Naive B cell (primary cell): ENCODE data around the gene THRSP. TPM values are rescaled to one million over a fixed set of nuclear protein-coding genes. Genes with fewer than 3 reads are reported as not detected.
"Not testable (repeated sequence)": the region's sequence is repeated elsewhere in the genome, so short reads cannot be mapped to it uniquely, and the experiment has no call there.

Experiments used
- ATAC-seq, 2 donors: fragments of 150-1000 bp; cut with Tn5 transposase; 2 replicates each; pipeline ENCODE4 v1.10.0; 2021; ENCODE audit warnings: low read depth in 2 of 2, mild to moderate bottlenecking in 2 of 2, moderate library complexity in 2 of 2
- DNase-seq: peaks from one replicate; pipeline ENCODE4 v3.0.0; 2022
- H3K27ac Mint-ChIP-seq, 6 donors: one replicate each; pipeline ENCODE4 v1.8.0; 2020 to 2022; ENCODE audit warnings: mild to moderate bottlenecking in 6 of 6, mixed read lengths in 6 of 6, moderate library complexity in 5 of 6, inconsistent platforms in 2 of 6
- H3K27me3 Mint-ChIP-seq, 3 donors: one replicate each; pipeline ENCODE4 v1.8.0; 2021 to 2022; ENCODE audit warnings: mixed read lengths in 3 of 3, mild to moderate bottlenecking in 1 of 3
- H3K36me3 Mint-ChIP-seq, 2 donors: one replicate each; pipeline ENCODE4 v1.8.0; 2020 to 2022; ENCODE audit warnings: mixed read lengths in 2 of 2, inconsistent platforms in 1 of 2, mild to moderate bottlenecking in 1 of 2
- H3K4me1 Mint-ChIP-seq, 3 donors: one replicate each; pipeline ENCODE4 v1.8.0; 2020 to 2022; ENCODE audit warnings: mixed read lengths in 3 of 3, inconsistent platforms in 1 of 3, mild to moderate bottlenecking in 1 of 3, moderate library complexity in 1 of 3
- H3K4me3 Mint-ChIP-seq, 8 donors: one replicate each; pipeline ENCODE4 v1.8.0; 2020 to 2022; ENCODE audit warnings: mild to moderate bottlenecking in 8 of 8, mixed read lengths in 8 of 8, moderate library complexity in 8 of 8, inconsistent platforms in 2 of 8
- H3K9me3 Mint-ChIP-seq, 7 donors: one replicate each; pipeline ENCODE4 v1.8.0; 2020 to 2022; ENCODE audit warnings: mixed read lengths in 7 of 7, mild to moderate bottlenecking in 5 of 7, inconsistent platforms in 2 of 7, moderate library complexity in 1 of 7
- polyA plus RNA-seq, 6 donors: library from polyadenylated mRNA; unstranded; fragments of 300-500 nt; fragmentation: Illumina TruSeq; gene quantifications; one replicate each; pipeline ENCODE4 v1.2.3, GENCODE V29; 2021; ENCODE audit warnings: low read depth in 6 of 6

Gene THRSP
- polyA plus RNA-seq, 6 donors from 2014 or later: not detected

GRCh38 chr11:78061088-78061920 is 2.4 kb upstream of the THRSP start:
- ATAC-seq: no peak
- Mint-ChIP-seq H3K27ac (peak overlapping the region in 2 of 6 donors; percentile 12 to 35), H3K27me3 (no peaks in the 10 kb centered on the region), H3K4me3 (no peak overlapping the region), H3K4me1 (no peaks in the 10 kb centered on the region), H3K9me3 (no peaks in the 10 kb centered on the region), H3K36me3 (no peaks in the 10 kb centered on the region)
- no peak for DNase-seq

DNA sequence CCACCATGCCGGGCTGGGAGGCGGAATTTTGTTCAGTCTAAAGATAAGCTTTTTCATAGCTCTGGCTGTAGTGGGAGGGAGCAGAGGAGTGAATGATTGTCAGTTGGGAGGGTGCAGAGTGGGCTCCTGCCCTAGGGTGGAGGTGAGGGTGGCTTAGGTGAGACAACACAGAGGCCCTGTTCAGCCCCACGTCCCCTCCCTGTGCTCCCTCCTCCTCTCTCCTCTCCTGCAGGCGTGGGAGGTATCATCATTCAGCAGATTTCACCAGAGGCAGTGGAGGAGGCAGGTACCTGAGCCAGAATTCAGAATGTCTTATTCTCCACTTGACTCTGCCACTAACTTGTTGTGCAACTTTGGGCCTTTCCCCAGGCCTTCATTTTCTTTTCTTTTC is 1.7 kb upstream of the THRSP start:
- H3K4me3 Mint-ChIP-seq: no peak overlapping the region
- H3K4me1 Mint-ChIP-seq: no peaks in the 10 kb centered on the region
- H3K9me3 Mint-ChIP-seq: no peaks in the 10 kb centered on the region

GRCh38 chr11:78062671-78063070 is 990 bp upstream of the THRSP start:
- no peak for ATAC-seq
- Mint-ChIP-seq H3K27me3 (no peaks in the 10 kb centered on the region), H3K9me3 (no peaks in the 10 kb centered on the region), H3K27ac (no peak overlapping the region), H3K4me3 (no peak overlapping the region), H3K4me1 (peaks cover 0 to 2% (median 0%) of the 10 kb centered on the region in 3 donors), H3K36me3 (peaks cover 4 to 5% of the 10 kb centered on the region in 2 donors)
- no peak for DNase-seq

More for the DNA sequence above, 1.7 kb upstream of the THRSP start:
- H3K27me3 Mint-ChIP-seq: no peaks in the 10 kb centered on the region
- ATAC-seq (no peak), DNase-seq (no peak)
- no peaks in the 10 kb centered on the region for H3K36me3 Mint-ChIP-seq
- no peak overlapping the region for H3K27ac Mint-ChIP-seq

DNA sequence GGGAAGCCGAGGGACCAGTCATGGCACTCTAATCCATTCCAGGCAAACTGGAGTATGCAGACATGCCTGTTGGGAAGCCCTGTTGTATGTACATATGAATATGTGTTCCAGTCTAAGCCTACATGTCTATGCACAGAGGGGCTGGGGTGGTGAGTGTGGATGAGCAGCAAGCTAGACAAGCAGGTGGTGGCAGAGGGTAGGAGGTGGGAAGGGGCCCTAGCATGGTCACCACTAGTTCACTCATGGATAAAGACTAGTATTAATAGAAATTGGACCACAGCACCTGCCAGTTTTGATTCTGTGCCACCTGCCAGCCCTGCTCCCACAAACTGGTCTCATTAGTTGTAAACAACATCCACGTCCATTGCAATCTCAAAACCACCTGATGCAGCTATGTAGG is 1.5 kb downstream of the THRSP start:
- Mint-ChIP-seq H3K9me3 (no peaks in the 10 kb centered on the region), H3K4me1 (peaks cover 0 to 3% (median 0%) of the 10 kb centered on the region in 3 donors), H3K27ac (peak overlapping the region in 1 of 6 donors; percentile 34), H3K4me3 (no peak overlapping the region), H3K27me3 (no peaks in the 10 kb centered on the region), H3K36me3 (peaks cover 8 to 11% of the 10 kb centered on the region in 2 donors)
- ATAC-seq (no peak), DNase-seq (no peak)

DNA sequence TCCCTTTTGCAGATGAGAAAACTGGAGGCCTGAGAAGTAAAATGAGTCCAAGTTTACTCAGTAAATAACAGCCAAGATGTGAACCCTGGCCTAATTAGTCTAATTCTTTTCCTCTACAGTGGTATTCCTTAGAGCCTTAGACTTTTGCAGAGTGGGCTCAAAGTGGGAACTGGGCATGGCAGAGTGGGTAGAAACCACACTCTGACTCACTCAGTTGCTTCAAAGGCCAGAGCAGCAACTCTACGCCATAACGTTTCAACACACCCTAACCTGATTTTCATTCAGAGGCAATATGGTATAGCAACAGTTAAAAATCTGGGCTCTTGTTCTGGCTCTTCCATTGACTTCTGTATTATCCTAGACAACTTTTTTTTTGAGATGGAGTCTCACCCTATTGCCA is 2.8 kb downstream of the THRSP start:
- no peak for ATAC-seq
- Mint-ChIP-seq H3K4me3 (no peak overlapping the region), H3K4me1 (peaks cover 0 to 3% (median 0%) of the 10 kb centered on the region in 3 donors), H3K9me3 (no peaks in the 10 kb centered on the region), H3K36me3 (peaks cover 11% of the 10 kb centered on the region in 2 donors), H3K27me3 (no peaks in the 10 kb centered on the region), H3K27ac (no peak overlapping the region)
- no peak for DNase-seq

DNA sequence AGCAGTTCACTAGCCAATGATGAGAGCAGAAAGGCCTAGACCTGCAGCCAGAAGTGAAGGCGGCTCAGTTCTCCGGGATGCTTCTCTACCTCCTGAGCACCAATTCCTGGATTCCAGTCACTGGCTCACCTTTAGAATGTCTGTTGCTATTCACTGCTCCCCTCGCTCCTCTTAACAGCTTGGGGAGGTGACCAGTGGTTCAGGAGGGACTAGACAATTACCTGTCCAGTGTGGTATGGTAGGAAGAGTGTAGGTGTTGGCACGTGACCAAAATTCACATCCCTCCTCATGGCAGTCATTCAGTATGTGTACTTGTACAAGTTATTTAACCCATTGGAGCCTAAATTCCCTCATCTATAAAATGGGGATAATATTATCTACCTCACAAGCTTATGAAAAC is 4.0 kb downstream of the THRSP start:
- Mint-ChIP-seq H3K9me3 (no peaks in the 10 kb centered on the region), H3K27ac (peak overlapping the region in 1 of 6 donors; percentile 69), H3K4me3 (no peak overlapping the region), H3K36me3 (peaks cover 15 to 16% of the 10 kb centered on the region in 2 donors), H3K27me3 (no peaks in the 10 kb centered on the region), H3K4me1 (peaks cover 5 to 8% (median 6%) of the 10 kb centered on the region in 3 donors)
- ATAC-seq (no peak), DNase-seq (no peak)

DNA sequence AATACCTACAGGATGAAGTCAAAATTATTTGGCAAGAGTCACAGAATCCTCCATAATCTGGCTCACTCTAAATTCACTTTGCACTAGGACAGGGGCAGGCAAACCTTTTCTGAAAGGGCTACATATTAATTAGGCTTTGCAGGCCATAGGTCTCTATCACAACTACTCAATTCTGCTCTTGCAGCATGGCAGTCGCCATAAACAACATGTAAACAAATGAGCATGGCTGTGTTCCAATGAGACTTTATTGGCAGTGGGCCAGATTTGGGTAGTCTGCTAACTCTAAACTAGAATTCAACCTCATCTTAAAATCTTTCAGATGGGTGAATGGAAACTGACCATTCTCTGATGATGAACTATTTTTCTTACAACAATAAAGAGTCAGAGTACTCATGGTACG is 5.8 kb downstream of the THRSP start:
- no peaks in the 10 kb centered on the region for H3K9me3 Mint-ChIP-seq
- no peak overlapping the region for H3K4me3 Mint-ChIP-seq
- DNase-seq: no peak
- H3K27ac Mint-ChIP-seq: peak overlapping the region in 1 of 6 donors; percentile 8
- H3K4me1 Mint-ChIP-seq: peaks cover 12 to 17% (median 13%) of the 10 kb centered on the region in 3 donors
- peaks cover 15 to 16% of the 10 kb centered on the region in 2 donors for H3K36me3 Mint-ChIP-seq
- no peak for ATAC-seq
- no peaks in the 10 kb centered on the region for H3K27me3 Mint-ChIP-seq

GRCh38 chr11:78070621-78071020 is 7.0 kb downstream of the THRSP start:
- H3K27me3 Mint-ChIP-seq: no peaks in the 10 kb centered on the region

GRCh38 chr11:78071717-78072116 is 8.1 kb downstream of the THRSP start:
- Mint-ChIP-seq H3K4me3 (no peak overlapping the region), H3K36me3 (peaks cover 15 to 16% of the 10 kb centered on the region in 2 donors), H3K9me3 (no peaks in the 10 kb centered on the region), H3K27me3 (no peaks in the 10 kb centered on the region), H3K27ac (peak overlapping the region in 1 of 6 donors; percentile 1), H3K4me1 (peaks cover 24 to 37% (median 31%) of the 10 kb centered on the region in 3 donors)
- ATAC-seq (no peak), DNase-seq (no peak)

More at GRCh38 chr11:78070621-78071020, 7.0 kb downstream of the THRSP start:
- H3K9me3 Mint-ChIP-seq: no peaks in the 10 kb centered on the region
- ATAC-seq: no peak
- H3K27ac Mint-ChIP-seq: no peak overlapping the region
- peaks cover 15 to 16% of the 10 kb centered on the region in 2 donors for H3K36me3 Mint-ChIP-seq
- no peak overlapping the region for H3K4me3 Mint-ChIP-seq
- no peak for DNase-seq
- H3K4me1 Mint-ChIP-seq: peaks cover 17 to 26% (median 21%) of the 10 kb centered on the region in 3 donors

DNA sequence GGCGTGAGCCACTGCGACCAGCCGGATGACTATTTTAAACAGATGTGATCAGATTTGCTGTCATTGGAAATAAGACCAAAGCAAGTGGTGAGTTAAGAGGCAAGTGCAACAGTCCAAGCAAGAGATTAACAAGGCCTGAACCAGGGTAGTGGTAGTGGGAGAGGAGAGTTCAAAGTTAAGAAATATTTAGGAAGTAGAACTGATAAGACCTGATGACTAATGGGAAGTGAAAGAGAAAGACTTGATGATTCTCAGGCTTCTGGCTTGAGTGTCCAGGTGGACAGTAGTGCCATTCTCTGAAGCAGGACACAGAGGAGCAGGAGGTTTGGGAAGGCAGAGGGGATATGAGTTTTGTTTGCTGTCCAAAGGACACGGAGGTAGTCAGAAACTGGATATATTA is 8.8 kb downstream of the THRSP start:
- Mint-ChIP-seq H3K9me3 (no peaks in the 10 kb centered on the region), H3K27ac (peak overlapping the region in 1 of 6 donors; percentile 25)

DNA sequence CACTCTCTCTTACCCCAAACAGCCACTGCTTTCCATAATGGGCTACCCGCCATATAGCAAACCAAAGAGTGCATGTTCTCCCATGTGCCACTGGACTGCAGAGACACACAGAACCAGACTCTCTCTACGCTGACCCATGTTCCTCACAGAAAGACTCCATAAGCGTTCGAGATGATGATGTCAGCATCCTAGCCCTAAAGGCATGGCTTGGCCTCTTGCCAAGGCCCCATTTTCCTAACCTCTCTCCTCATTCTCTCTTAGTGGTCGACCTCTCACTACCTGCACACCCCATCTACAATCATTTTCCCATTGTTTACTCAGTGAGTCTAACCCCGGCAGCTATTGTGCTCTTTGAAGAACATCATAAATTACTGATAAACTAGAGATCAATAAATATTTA is 11.1 kb downstream of the THRSP start:
- Mint-ChIP-seq H3K4me1 (peaks cover 33 to 57% (median 55%) of the 10 kb centered on the region in 3 donors), H3K4me3 (no peak overlapping the region), H3K27me3 (no peaks in the 10 kb centered on the region), H3K27ac (peak overlapping the region in 1 of 6 donors; percentile 1), H3K9me3 (no peaks in the 10 kb centered on the region), H3K36me3 (peaks cover 4 to 7% of the 10 kb centered on the region in 2 donors)
- DNase-seq (no peak), ATAC-seq (no peak)

More for the DNA sequence above, 8.8 kb downstream of the THRSP start:
- Mint-ChIP-seq H3K4me1 (peaks cover 27 to 40% (median 37%) of the 10 kb centered on the region in 3 donors), H3K4me3 (no peak overlapping the region), H3K27me3 (no peaks in the 10 kb centered on the region), H3K36me3 (peaks cover 12 to 13% of the 10 kb centered on the region in 2 donors)
- ATAC-seq: no peak
- DNase-seq: no peak

DNA sequence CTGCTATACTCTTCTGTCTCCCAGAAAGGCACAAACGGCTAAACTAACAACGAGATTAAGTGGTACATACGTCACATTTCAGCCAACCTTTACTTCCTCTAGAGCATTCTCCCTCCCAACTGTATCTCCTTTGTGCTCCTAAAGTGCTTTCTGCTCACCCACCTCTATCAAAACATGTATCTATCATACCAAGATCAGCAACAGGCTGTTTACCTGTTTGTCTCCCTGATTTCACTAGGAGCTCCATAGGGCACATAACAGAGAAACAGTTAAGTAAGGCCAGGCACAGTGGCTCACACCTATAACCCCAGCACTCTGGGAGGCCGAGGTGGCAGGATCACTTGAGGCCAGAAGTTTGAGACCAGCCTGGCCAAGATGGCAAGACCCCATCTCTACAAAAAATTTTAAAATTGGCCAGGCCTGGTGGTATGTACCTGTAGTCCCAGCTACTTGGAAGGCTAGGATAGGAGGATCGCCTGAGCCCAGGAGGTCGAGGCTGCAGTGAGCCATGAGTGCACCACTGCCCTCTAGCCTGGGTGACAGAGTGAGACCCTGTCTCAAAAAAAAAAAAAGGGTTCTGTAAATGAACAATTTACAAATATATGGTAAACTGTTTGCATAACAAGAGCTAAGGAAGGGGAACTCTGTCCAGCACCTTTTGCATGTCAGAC is 13.2 kb downstream of the THRSP start:
- no peak for ATAC-seq
- H3K27ac Mint-ChIP-seq: peak overlapping the region in 4 of 6 donors; percentile 34 to 60 (median 45)
- DNase-seq: no peak
- H3K4me3 Mint-ChIP-seq: peak overlapping the region in 4 of 8 donors; percentile 5 to 58 (median 34)
- H3K9me3 Mint-ChIP-seq: no peaks in the 10 kb centered on the region
- peaks cover 37 to 73% (median 64%) of the 10 kb centered on the region in 3 donors for H3K4me1 Mint-ChIP-seq
- no peaks in the 10 kb centered on the region for H3K27me3 Mint-ChIP-seq
- peaks cover under 1 to 4% of the 10 kb centered on the region in 2 donors for H3K36me3 Mint-ChIP-seq

DNA sequence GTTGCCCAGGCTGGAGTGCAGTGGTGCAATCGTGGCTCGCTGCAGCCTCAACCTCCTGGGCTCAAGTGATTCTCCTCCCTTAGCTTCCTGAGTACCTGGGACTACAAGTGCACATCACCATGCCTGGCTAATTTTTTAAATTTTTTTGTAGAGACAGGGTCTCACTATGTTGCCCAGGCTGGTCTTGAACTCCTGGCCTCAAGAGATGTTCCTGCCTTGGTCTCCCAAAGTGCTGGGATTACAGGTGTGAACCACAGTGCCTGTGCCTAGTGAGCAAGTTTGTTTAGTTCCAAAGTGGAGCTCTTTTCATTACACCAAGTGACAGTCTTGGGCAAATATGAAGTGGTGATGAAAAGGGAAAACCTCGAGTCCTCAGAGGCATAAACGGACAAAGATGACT is 13.9 kb downstream of the THRSP start:
- H3K4me1 Mint-ChIP-seq: peaks cover 33 to 71% (median 59%) of the 10 kb centered on the region in 3 donors
- not testable (repeated sequence) for H3K9me3 Mint-ChIP-seq, H3K36me3 Mint-ChIP-seq, H3K27me3 Mint-ChIP-seq, DNase-seq, ATAC-seq
- H3K27ac Mint-ChIP-seq: peak overlapping the region in 2 of 6 donors; percentile 6 to 36
- H3K4me3 Mint-ChIP-seq: peak overlapping the region in 6 of 8 donors; percentile 51 to 98 (median 92)
